Fibroblast of the aortic adventitia (primary cell): ENCODE data around the gene IFNA14. TPM values are rescaled to one million over a fixed set of nuclear protein-coding genes. Genes with fewer than 3 reads are reported as not detected.

Source experiments
- DNase-seq: peaks from one replicate; pipeline ENCODE4 v3.0.0-alpha.2; 2010; ENCODE audit warnings: low read depth
- H3K4me3 ChIP-seq: 2 replicates; pipeline ENCODE4 v1.5.1; 2011; ENCODE audit warnings: low read depth, mild to moderate bottlenecking, control low read depth, low read length, moderate library complexity
- CTCF ChIP-seq: IDR thresholded peaks from 2 replicates; pipeline ENCODE4 v1.5.1; 2011; ENCODE audit warnings: mild to moderate bottlenecking, low read length, control low read depth, inconsistent platforms; ENCODE audit not compliant: insufficient read depth
- total RNA-seq: library from RNA; depleted of rRNA; stranded (reverse); fragments of >200 nt; gene quantifications from 2 replicates; pipeline ENCODE4 v1.2.3, GENCODE V29; 2012; ENCODE audit warnings: low replicate concordance

Gene IFNA14
- not detected in 2 replicates for total RNA-seq

- no peak for TF ChIP-seq CTCF
- DNase-seq: no peak
- no peak within 1 kb of the TSS for H3K4me3 ChIP-seq
Observed at GRCh38 chr9:21239911-21240310, at the start of gene IFNA14. IFNA14 (minus strand) TSS chr9:21240005; CDS start chr9:21239935, 70 bp downstream.

- DNase-seq: no peak
- no peak overlapping the region for H3K4me3 ChIP-seq
- no peak for TF ChIP-seq CTCF
Observed at GRCh38 chr9:21287280-21287679, 47.5 kb upstream of the IFNA14 start.

GRCh38 chr9:21286659-21287058, 46.9 kb upstream of the IFNA14 start:
- no peak for TF ChIP-seq CTCF
- H3K4me3 ChIP-seq: no peak overlapping the region
- no peak for DNase-seq

GRCh38 chr9:21286099-21286498, 46.3 kb upstream of the IFNA14 start:
- no peak for DNase-seq
- TF ChIP-seq CTCF: no peak
- H3K4me3 ChIP-seq: no peak overlapping the region

GRCh38 chr9:21281275-21281674, 41.5 kb upstream of the IFNA14 start:
- no peak overlapping the region for H3K4me3 ChIP-seq
- no peak for DNase-seq
- no peak for TF ChIP-seq CTCF

- H3K4me3 ChIP-seq: no peak overlapping the region
- no peak for TF ChIP-seq CTCF
- DNase-seq: no peak
Observed at GRCh38 chr9:21268347-21268657, 28.5 kb upstream of the IFNA14 start.
